CD4-positive, alpha-beta T cell (primary cell): Measurements from ENCODE around the gene NAV2. TPM values are rescaled to one million over a fixed set of nuclear protein-coding genes. Genes with fewer than 3 reads are reported as not detected.

Source experiments
- ATAC-seq: fragments of 200-7000 bp; cut with Tn5 transposase; one replicate; pipeline ENCODE4 v1.10.0; 2022; ENCODE audit warnings: mild to moderate bottlenecking; ENCODE audit not compliant: poor library complexity
- CTCF ChIA-PET: fragments of 350-600 bp; sonication (Branson Sonifier 250); formaldehyde crosslinking; loops from one replicate; lab custom pipeline; 2021; ENCODE audit warnings: antibody characterized with exemption, inconsistent platforms; lab: Charles Lee
- POLR2A ChIA-PET: fragments of 350-600 bp; sonication (Branson Sonifier 250); formaldehyde crosslinking; loops from one replicate; lab custom pipeline; 2021; ENCODE audit warnings: antibody characterized with exemption, inconsistent platforms; lab: Charles Lee
- DNase-seq, 14 experiments: peaks; one replicate each; pipeline ENCODE4 v3.0.0-alpha.2; 2013 to 2020; ENCODE audit warnings: mixed read lengths in 2 of 14
- H3K27ac ChIP-seq, 2 donors: one replicate each; pipeline versions ENCODE4 v1.5.1 to v1.7.0; 2013; ENCODE audit warnings: low read length in 2 of 2, low read depth in 1 of 2, mild to moderate bottlenecking in 1 of 2
- H3K27me3 ChIP-seq, 2 experiments: 1 replicate in 1 of 2; 2 replicates in 1 of 2; pipeline versions ENCODE4 v1.6.1 to v1.7.0; 2013; ENCODE audit warnings: low read length in 2 of 2, control low read depth in 1 of 2, mild to moderate bottlenecking in 1 of 2, moderate library complexity in 1 of 2; ENCODE audit not compliant: insufficient read depth in 2 of 2, control insufficient read depth in 1 of 2
- H3K36me3 ChIP-seq: one replicate; pipeline ENCODE4 v1.6.1; 2013; ENCODE audit warnings: low read length, control low read depth; ENCODE audit not compliant: insufficient read depth
- H3K4me1 ChIP-seq: one replicate; pipeline ENCODE4 v1.6.1; 2013; ENCODE audit warnings: low read length, control low read depth; ENCODE audit not compliant: insufficient read depth
- H3K4me3 ChIP-seq: one replicate; pipeline ENCODE4 v1.5.1; 2013; ENCODE audit warnings: mild to moderate bottlenecking, low read length, moderate library complexity
- H3K9me3 ChIP-seq, 2 experiments: 1 replicate in 1 of 2; 2 replicates in 1 of 2; pipeline versions ENCODE4 v1.6.1 to v1.7.0; 2013; ENCODE audit warnings: low read length in 2 of 2, mild to moderate bottlenecking in 2 of 2, control low read depth in 1 of 2, moderate library complexity in 1 of 2; ENCODE audit not compliant: control insufficient read depth in 1 of 2, insufficient read depth in 1 of 2
- H3K27ac Mint-ChIP-seq: one replicate; pipeline ENCODE4 v1.8.0; 2020; ENCODE audit warnings: mixed read lengths
- H3K27me3 Mint-ChIP-seq: one replicate; pipeline ENCODE4 v1.8.0; 2021; ENCODE audit warnings: mixed read lengths
- H3K36me3 Mint-ChIP-seq: one replicate; pipeline ENCODE4 v1.8.0; 2021; ENCODE audit warnings: low read depth, mixed read lengths
- H3K4me1 Mint-ChIP-seq: one replicate; pipeline ENCODE4 v1.8.0; 2021; ENCODE audit warnings: low read depth, mixed read lengths
- H3K4me3 Mint-ChIP-seq: one replicate; pipeline ENCODE4 v1.8.0; 2020; ENCODE audit warnings: mild to moderate bottlenecking, mixed read lengths
- H3K9me3 Mint-ChIP-seq: one replicate; pipeline ENCODE4 v1.8.0; 2020; ENCODE audit warnings: mixed read lengths
- intact Hi-C, 2 experiments: fragments of 100-400 bp; cut with DNase I in 1 of 2; cut with micrococcal nuclease in 1 of 2; formaldehyde crosslinking; loops; one replicate each; pipeline versions ENCODE4 v1.15.1 to v1.9.0; 2023 to 2025; cut with DNase I, micrococcal nuclease
- total RNA-seq, 174 experiments: library from RNA in 2 of 174; stranded (reverse) in 2 of 174; gene quantifications; one replicate each; pipeline ENCODE4 v1.2.3 and lab custom pipeline; 2021 to 2026
- TF ChIP-seq, protein P1 (sequence below): fragments of 200-600 bp; IDR thresholded peaks from one replicate; pipeline ENCODE4 v1.8.0; 2022; ENCODE audit warnings: antibody characterized with exemption, mild to moderate bottlenecking

Gene NAV2
- total RNA-seq, 2 experiments from 2014 or later = 0.55 to 0.64 TPM

DNA sequence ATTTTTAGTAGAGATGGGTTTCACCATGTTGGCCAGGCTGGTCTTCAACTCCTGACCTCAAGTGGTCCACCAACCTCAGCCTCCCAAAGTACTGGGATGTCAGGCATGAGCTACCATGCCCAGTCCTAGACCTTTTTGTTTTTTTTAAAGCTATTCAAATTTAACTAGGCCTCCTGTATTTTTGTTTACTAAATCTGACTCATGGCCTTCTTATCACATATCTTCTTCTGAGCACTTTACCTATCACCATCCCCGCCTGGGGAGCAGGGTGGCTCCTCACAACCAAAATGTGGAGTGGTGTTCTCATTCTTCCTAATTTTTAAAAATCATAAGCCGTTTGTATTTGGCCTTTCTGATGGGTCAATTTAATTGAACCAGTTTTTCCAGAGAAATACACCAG is 355.0 kb downstream of the NAV2 start:
- CTCF ChIA-PET = no interaction called here
- no peak overlapping the region for H3K4me3 ChIP-seq
- peaks cover 9% of the 10 kb centered on the region for H3K27me3 Mint-ChIP-seq

GRCh38 chr11:20068691-20069090 is 356.1 kb downstream of the NAV2 start:
- H3K4me1 Mint-ChIP-seq = no peaks in the 10 kb centered on the region
- H3K36me3 Mint-ChIP-seq = no peaks in the 10 kb centered on the region
- no peak overlapping the region for H3K27ac Mint-ChIP-seq
- Histone ChIP-seq H3K36me3 (no peaks in the 10 kb centered on the region), H3K27me3 (no peaks in the 10 kb centered on the region), H3K4me1 (no peaks in the 10 kb centered on the region), H3K4me3 (no peak overlapping the region), H3K27ac (no peak overlapping the region), H3K9me3 (no peaks in the 10 kb centered on the region)
- H3K9me3 Mint-ChIP-seq = peaks cover 2% of the 10 kb centered on the region
- H3K4me3 Mint-ChIP-seq = no peak overlapping the region
- TF ChIP-seq, protein P1, sequence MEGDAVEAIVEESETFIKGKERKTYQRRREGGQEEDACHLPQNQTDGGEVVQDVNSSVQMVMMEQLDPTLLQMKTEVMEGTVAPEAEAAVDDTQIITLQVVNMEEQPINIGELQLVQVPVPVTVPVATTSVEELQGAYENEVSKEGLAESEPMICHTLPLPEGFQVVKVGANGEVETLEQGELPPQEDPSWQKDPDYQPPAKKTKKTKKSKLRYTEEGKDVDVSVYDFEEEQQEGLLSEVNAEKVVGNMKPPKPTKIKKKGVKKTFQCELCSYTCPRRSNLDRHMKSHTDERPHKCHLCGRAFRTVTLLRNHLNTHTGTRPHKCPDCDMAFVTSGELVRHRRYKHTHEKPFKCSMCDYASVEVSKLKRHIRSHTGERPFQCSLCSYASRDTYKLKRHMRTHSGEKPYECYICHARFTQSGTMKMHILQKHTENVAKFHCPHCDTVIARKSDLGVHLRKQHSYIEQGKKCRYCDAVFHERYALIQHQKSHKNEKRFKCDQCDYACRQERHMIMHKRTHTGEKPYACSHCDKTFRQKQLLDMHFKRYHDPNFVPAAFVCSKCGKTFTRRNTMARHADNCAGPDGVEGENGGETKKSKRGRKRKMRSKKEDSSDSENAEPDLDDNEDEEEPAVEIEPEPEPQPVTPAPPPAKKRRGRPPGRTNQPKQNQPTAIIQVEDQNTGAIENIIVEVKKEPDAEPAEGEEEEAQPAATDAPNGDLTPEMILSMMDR = no peak
- POLR2A ChIA-PET = no interaction called here
- H3K27me3 Mint-ChIP-seq = peaks cover 9% of the 10 kb centered on the region
- DNase-seq (no peak), ATAC-seq (no peak)
- intact Hi-C loops = no loop called here
- CTCF ChIA-PET = no interaction called here

More for the DNA sequence above, 355.0 kb downstream of the NAV2 start:
- no peaks in the 10 kb centered on the region for H3K4me1 ChIP-seq
- H3K27ac ChIP-seq = no peak overlapping the region
- H3K36me3 ChIP-seq = no peaks in the 10 kb centered on the region
- TF ChIP-seq, protein P1 = no peak
- POLR2A ChIA-PET = no interaction called here
- no peak overlapping the region for H3K27ac Mint-ChIP-seq
- H3K4me1 Mint-ChIP-seq = no peaks in the 10 kb centered on the region
- H3K4me3 Mint-ChIP-seq = no peak overlapping the region
- DNase-seq (no peak), ATAC-seq (no peak)
- peaks cover 2% of the 10 kb centered on the region for H3K9me3 Mint-ChIP-seq
- no peaks in the 10 kb centered on the region for H3K27me3 ChIP-seq
- no peaks in the 10 kb centered on the region for H3K9me3 ChIP-seq
- intact Hi-C loops = no loop called here
- no peaks in the 10 kb centered on the region for H3K36me3 Mint-ChIP-seq

GRCh38 chr11:20070459-20070858 is 357.8 kb downstream of the NAV2 start:
- DNase-seq (no peak), ATAC-seq (no peak)
- Mint-ChIP-seq H3K36me3 (no peaks in the 10 kb centered on the region), H3K4me1 (no peaks in the 10 kb centered on the region), H3K27ac (no peak overlapping the region), H3K4me3 (no peak overlapping the region), H3K27me3 (peaks cover 10% of the 10 kb centered on the region), H3K9me3 (peaks cover 2% of the 10 kb centered on the region)
- CTCF ChIA-PET = no interaction called here
- no peaks in the 10 kb centered on the region for H3K27me3 ChIP-seq
- H3K9me3 ChIP-seq = no peaks in the 10 kb centered on the region
- no peaks in the 10 kb centered on the region for H3K36me3 ChIP-seq
- TF ChIP-seq, protein P1 = no peak
- intact Hi-C loops = no loop called here
- H3K27ac ChIP-seq = no peak overlapping the region
- H3K4me1 ChIP-seq = no peaks in the 10 kb centered on the region
- POLR2A ChIA-PET = no interaction called here
- no peak overlapping the region for H3K4me3 ChIP-seq
